Activated CD4-positive, alpha-beta T cell treated with anti-CD3 and anti-CD28 coated beads for 36 hours (primary cell): ENCODE results near the gene GABRA5. TPM values are rescaled to one million over a fixed set of nuclear protein-coding genes. Genes with fewer than 3 reads are reported as not detected.

Experiments used
- ATAC-seq: fragments of 200-7000 bp; cut with Tn5 transposase; one replicate; pipeline ENCODE4 v1.10.0; 2021; ENCODE audit warnings: mild to moderate bottlenecking, moderate library complexity
- CTCF ChIA-PET: fragments of 350-600 bp; sonication (Branson Sonifier 250); formaldehyde crosslinking; loops from one replicate; lab custom pipeline; 2021; ENCODE audit warnings: antibody characterized with exemption; lab: Charles Lee
- POLR2A ChIA-PET: fragments of 350-600 bp; sonication (Branson Sonifier 250); formaldehyde crosslinking; loops from one replicate; lab custom pipeline; 2021; ENCODE audit warnings: antibody characterized with exemption, inconsistent platforms; lab: Charles Lee
- DNase-seq: peaks from one replicate; pipeline ENCODE4 v3.0.0-alpha.2; 2020
- H3K27ac Mint-ChIP-seq: one replicate; pipeline ENCODE4 v1.8.0; 2021; ENCODE audit warnings: mixed read lengths
- H3K27me3 Mint-ChIP-seq: one replicate; pipeline ENCODE4 v1.8.0; 2021; ENCODE audit warnings: mixed read lengths
- H3K36me3 Mint-ChIP-seq: one replicate; pipeline ENCODE4 v1.8.0; 2021; ENCODE audit warnings: low read depth, mixed read lengths
- H3K4me1 Mint-ChIP-seq: one replicate; pipeline ENCODE4 v1.8.0; 2021; ENCODE audit warnings: mixed read lengths
- H3K4me3 Mint-ChIP-seq: one replicate; pipeline ENCODE4 v1.8.0; 2021; ENCODE audit warnings: mild to moderate bottlenecking, moderate library complexity, mixed read lengths
- H3K9me3 Mint-ChIP-seq: one replicate; pipeline ENCODE4 v1.8.0; 2021; ENCODE audit warnings: low read depth, mixed read lengths
- intact Hi-C, 2 experiments: fragments of 100-400 bp; cut with DNase I in 1 of 2; cut with micrococcal nuclease in 1 of 2; formaldehyde crosslinking; loops; one replicate each; pipeline versions ENCODE4 v1.14.2 to v1.15.1; 2022 to 2024; cut with DNase I, micrococcal nuclease
- total RNA-seq, 2 experiments: library from RNA; stranded (reverse); gene quantifications; one replicate each; pipeline ENCODE4 v1.2.3, GENCODE V29; 2021

Gene GABRA5
- total RNA-seq, 2 experiments from 2014 or later = not detected

DNA sequence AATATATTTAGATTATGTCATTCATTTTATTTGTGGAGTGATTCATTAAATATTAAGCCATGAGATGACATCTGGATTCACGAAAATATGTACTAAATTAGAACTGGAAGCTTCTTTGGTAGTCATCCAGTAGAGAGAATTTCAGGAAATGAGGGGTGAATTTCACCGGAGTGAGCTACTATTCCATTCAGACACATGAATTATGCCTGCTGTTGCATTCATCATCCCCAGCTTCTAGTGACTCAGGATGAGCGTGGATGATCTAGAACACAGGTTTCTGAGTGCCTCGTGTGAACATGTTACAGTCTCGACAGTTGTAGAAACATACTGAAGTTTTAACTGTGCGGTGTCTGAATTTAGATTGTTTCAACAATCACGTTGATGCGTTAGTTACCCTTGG is 61.2 kb downstream of the GABRA5 start:
- H3K36me3 Mint-ChIP-seq = no peaks in the 10 kb centered on the region
- CTCF ChIA-PET = no interaction called here

DNA sequence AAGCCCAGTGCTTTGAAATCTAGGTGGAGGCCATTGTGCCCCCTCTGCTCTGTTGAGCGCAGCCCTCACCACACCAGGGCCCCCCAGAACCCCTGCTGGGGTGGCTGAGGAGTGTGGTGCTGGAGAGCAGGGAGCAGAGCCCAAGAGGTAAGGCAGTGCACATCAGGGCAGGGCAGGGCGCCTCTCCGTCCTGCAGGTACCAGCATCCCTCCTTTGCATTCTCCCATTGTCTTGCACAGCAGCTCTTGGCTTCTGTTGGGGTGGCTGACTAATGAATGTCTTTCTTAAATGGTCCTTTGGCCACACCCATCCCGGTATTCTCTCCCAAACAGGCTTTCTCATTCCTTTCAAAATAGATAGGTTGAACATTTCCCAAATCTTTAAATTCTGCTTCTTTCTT is 62.7 kb downstream of the GABRA5 start:
- no peaks in the 10 kb centered on the region for H3K27me3 Mint-ChIP-seq
- ChIA-PET POLR2A (no interaction called here), CTCF (no interaction called here)
- no peaks in the 10 kb centered on the region for H3K4me1 Mint-ChIP-seq
- intact Hi-C loops = no loop called here
- DNase-seq = no peak
- peaks cover 7% of the 10 kb centered on the region for H3K9me3 Mint-ChIP-seq
- H3K4me3 Mint-ChIP-seq = no peak overlapping the region
- H3K27ac Mint-ChIP-seq = no peak overlapping the region
- ATAC-seq = no peak
- H3K36me3 Mint-ChIP-seq = no peaks in the 10 kb centered on the region

More for the DNA sequence above, 61.2 kb downstream of the GABRA5 start:
- no peak overlapping the region for H3K4me3 Mint-ChIP-seq
- no peak overlapping the region for H3K27ac Mint-ChIP-seq
- intact Hi-C loops = no loop called here
- DNase-seq (no peak), ATAC-seq (no peak)
- H3K4me1 Mint-ChIP-seq = no peaks in the 10 kb centered on the region
- peaks cover 7% of the 10 kb centered on the region for H3K9me3 Mint-ChIP-seq
- H3K27me3 Mint-ChIP-seq = no peaks in the 10 kb centered on the region
- POLR2A ChIA-PET = no interaction called here

DNA sequence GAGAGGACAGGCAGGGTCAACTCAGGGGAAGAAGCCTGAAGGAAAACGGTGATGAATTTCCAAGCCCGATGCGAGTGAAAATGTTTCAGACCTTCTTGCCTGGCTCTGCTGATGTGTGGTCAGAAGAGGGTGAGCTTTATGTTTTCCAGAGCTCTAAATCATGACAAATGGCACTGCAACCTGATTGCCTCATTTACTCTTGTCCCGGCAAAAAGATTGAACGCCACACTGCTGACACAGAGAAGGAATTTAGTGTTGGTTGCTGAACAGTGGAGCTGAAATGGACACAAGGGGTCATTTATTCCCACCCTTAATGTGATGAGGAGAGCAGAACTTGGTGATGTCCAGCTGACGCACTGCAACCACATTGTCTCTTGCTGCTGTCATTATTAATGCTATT is 68.0 kb downstream of the GABRA5 start:
- ChIA-PET CTCF (no interaction called here), POLR2A (no interaction called here)
- H3K27ac Mint-ChIP-seq = no peak overlapping the region
- no peaks in the 10 kb centered on the region for H3K36me3 Mint-ChIP-seq
- ATAC-seq = no peak
- intact Hi-C loops = no loop called here
- DNase-seq = no peak
- H3K27me3 Mint-ChIP-seq = no peaks in the 10 kb centered on the region
- no peaks in the 10 kb centered on the region for H3K4me1 Mint-ChIP-seq
- H3K4me3 Mint-ChIP-seq = no peak overlapping the region
- peaks cover 7% of the 10 kb centered on the region for H3K9me3 Mint-ChIP-seq

DNA sequence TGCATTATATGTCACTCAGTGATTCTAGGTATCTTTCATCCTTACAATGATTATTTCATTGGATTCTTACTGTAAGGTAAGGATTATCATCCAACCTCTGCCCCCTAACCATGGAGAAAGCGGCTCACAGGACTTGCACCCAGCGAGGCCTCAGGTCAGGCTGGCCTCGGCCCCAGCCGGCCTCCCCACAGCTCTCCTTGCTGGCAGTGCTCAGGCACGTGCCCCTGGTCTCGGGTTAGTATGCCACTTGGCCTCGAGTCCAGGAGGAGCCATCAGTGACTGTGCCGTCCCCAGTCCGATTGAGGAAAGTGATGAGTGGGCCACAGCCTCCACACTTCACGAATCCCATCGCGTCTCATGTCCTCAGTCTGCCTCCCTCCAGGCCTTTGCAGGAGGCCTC is 68.5 kb downstream of the GABRA5 start:
- H3K4me1 Mint-ChIP-seq = no peaks in the 10 kb centered on the region
- DNase-seq = no peak
- POLR2A ChIA-PET = no interaction called here

DNA sequence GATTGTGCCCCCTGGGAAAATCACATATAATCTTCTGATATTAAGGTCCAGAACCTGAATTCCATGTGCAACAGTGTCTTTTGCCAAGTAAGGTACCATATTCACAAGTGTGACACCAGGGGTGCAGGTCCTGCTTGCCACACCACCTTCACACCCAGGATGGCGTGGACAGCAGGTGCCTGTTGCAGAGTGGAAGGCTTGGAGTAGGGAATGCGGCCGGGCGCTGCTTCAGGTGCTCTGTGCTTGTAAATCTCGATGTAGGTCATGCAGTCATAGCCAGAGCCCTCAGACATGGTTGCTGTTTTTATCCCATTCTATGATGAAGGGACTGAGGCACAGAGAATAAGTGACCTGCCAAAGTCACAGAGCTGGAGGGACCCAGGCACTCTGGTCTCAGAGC is 69.6 kb downstream of the GABRA5 start:
- CTCF ChIA-PET = no interaction called here
- Mint-ChIP-seq H3K36me3 (no peaks in the 10 kb centered on the region), H3K4me1 (no peaks in the 10 kb centered on the region), H3K27ac (no peak overlapping the region), H3K27me3 (no peaks in the 10 kb centered on the region), H3K4me3 (no peak overlapping the region), H3K9me3 (peaks cover 2% of the 10 kb centered on the region)
- ATAC-seq (no peak), DNase-seq (no peak)
- POLR2A ChIA-PET = no interaction called here
- intact Hi-C loops = no loop called here

More for the DNA sequence above, 68.5 kb downstream of the GABRA5 start:
- no peak overlapping the region for H3K4me3 Mint-ChIP-seq
- H3K27me3 Mint-ChIP-seq = no peaks in the 10 kb centered on the region
- no peak overlapping the region for H3K27ac Mint-ChIP-seq
- CTCF ChIA-PET = no interaction called here
- intact Hi-C loops = no loop called here
- peaks cover 5% of the 10 kb centered on the region for H3K9me3 Mint-ChIP-seq
- no peak for ATAC-seq
- no peaks in the 10 kb centered on the region for H3K36me3 Mint-ChIP-seq

DNA sequence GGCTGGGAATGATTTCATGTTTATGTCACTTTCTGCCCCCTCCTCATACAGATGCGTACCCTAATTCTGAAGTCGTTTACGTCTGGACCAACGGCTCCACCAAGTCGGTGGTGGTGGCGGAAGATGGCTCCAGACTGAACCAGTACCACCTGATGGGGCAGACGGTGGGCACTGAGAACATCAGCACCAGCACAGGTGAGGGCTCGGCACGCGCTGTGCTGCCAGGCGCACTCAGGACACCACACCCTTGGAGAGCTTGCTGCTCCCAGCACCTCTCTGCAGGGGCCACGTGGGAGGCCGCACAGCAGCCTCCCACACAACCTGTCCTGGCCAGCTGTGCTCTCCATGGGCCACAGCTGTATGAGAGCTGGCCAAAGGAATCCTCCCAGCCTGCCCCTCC is 70.3 kb downstream of the GABRA5 start:
- Mint-ChIP-seq H3K4me1 (no peaks in the 10 kb centered on the region), H3K4me3 (no peak overlapping the region), H3K9me3 (no peaks in the 10 kb centered on the region), H3K27me3 (no peaks in the 10 kb centered on the region), H3K27ac (no peak overlapping the region), H3K36me3 (no peaks in the 10 kb centered on the region)
- POLR2A ChIA-PET = no interaction called here
- CTCF ChIA-PET = interaction anchor here (0.6 kb wide), 1 partner anchor 430 kb away, joined by 3 read pairs; no protein-coding TSS in a partner anchor
- ATAC-seq (no peak), DNase-seq (no peak)
- intact Hi-C loops = no loop called here

DNA sequence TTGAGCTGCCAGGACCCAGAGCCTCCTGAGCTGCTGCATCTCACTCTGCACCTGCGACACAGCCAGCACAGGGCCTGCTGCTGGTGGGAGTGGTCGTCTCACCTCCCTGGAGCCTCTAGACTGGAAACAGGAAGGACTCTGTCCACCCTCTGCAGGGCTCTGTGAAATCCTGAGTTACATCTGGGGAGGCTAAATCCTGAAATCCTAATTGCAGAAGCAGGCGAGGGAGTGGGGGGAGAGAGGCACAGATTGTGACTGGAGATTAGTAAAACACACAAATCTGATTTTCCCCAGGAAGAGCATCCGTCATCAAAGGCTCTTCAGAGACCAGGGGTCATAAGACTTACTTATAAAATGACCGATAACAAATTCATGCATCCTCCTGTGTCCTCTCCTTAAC is 72.5 kb downstream of the GABRA5 start:
- POLR2A ChIA-PET = no interaction called here
- ATAC-seq = no peak
- Mint-ChIP-seq H3K9me3 (no peaks in the 10 kb centered on the region), H3K27me3 (no peaks in the 10 kb centered on the region), H3K36me3 (no peaks in the 10 kb centered on the region), H3K4me3 (no peak overlapping the region), H3K27ac (no peak overlapping the region), H3K4me1 (no peaks in the 10 kb centered on the region)
- CTCF ChIA-PET = no interaction called here
- intact Hi-C loops = no loop called here
- DNase-seq = no peak

DNA sequence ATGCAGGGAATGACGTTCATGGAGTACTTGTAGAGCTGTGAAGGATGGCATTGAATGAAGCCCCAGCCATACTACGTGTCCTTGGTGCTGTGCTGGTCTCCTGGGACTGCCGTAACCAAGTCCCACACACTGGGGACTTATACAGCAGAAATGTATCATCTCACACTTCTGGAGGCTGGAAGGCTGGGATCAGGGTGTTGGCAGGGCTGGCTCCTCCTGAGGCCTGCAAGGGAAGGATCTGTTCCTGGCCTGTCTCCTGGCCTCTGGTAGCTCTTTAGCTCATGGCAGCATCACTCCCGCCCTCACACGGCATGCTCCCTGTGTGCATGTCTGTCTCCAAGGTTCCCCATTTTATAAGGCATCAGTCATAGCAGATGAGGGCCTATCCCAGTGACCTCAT is 74.6 kb downstream of the GABRA5 start:
- no peak overlapping the region for H3K4me3 Mint-ChIP-seq
- POLR2A ChIA-PET = no interaction called here

DNA sequence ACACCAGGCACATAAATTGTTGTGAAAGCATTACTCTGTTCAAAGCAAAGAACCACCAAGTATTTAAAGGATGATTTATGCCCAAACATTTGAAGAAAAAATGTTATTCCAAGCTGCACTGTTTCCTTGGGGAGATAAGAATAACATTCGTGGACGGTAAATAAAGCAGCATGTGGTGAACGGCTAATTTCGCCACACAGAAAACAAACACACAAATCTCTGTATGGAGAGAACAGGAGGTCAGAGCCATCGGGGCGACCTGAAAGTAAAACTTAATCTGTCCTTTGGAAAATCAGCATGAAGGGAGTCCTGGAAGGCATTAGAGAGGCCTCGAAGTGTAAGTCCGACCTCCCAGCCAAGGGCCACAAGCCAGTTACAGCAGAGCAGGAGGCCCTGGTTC is 77.0 kb downstream of the GABRA5 start:
- no peak overlapping the region for H3K27ac Mint-ChIP-seq
- H3K4me3 Mint-ChIP-seq = no peak overlapping the region
- POLR2A ChIA-PET = no interaction called here
- H3K36me3 Mint-ChIP-seq = no peaks in the 10 kb centered on the region
- no peaks in the 10 kb centered on the region for H3K4me1 Mint-ChIP-seq
- H3K27me3 Mint-ChIP-seq = no peaks in the 10 kb centered on the region
- no peak for ATAC-seq
- no peak for DNase-seq
- intact Hi-C loops = no loop called here
- CTCF ChIA-PET = no interaction called here
- H3K9me3 Mint-ChIP-seq = no peaks in the 10 kb centered on the region

More for the DNA sequence above, 74.6 kb downstream of the GABRA5 start:
- CTCF ChIA-PET = no interaction called here
- DNase-seq (no peak), ATAC-seq (no peak)
- Mint-ChIP-seq H3K9me3 (no peaks in the 10 kb centered on the region), H3K4me1 (no peaks in the 10 kb centered on the region), H3K27ac (no peak overlapping the region), H3K36me3 (no peaks in the 10 kb centered on the region), H3K27me3 (no peaks in the 10 kb centered on the region)
- intact Hi-C loops = no loop called here

DNA sequence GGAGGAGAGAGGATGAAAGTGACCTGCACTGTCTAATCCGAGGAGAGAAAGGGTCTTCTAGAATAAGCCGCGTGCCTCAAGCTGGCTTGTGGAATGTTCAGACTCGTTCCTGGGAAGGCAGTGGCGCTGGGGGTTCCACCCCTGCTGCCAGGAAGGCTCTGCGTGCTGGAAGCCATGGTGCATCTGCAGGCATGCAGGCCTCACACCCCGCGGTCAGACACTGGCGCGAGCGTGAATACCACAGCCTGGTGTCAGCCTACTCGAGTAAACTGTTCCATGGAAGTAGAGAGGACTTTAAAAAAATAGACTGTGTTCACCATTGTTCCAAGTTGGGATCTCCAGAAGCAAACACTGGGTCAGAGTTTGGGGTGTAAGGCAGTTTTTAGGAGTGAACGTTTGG is 78.2 kb downstream of the GABRA5 start:
- H3K4me1 Mint-ChIP-seq = no peaks in the 10 kb centered on the region
- no peak overlapping the region for H3K4me3 Mint-ChIP-seq
- intact Hi-C loops = no loop called here
- ChIA-PET POLR2A (no interaction called here), CTCF (no interaction called here)
- H3K9me3 Mint-ChIP-seq = no peaks in the 10 kb centered on the region
- no peak for ATAC-seq
- no peaks in the 10 kb centered on the region for H3K36me3 Mint-ChIP-seq
- no peaks in the 10 kb centered on the region for H3K27me3 Mint-ChIP-seq
- DNase-seq = no peak
- H3K27ac Mint-ChIP-seq = no peak overlapping the region

DNA sequence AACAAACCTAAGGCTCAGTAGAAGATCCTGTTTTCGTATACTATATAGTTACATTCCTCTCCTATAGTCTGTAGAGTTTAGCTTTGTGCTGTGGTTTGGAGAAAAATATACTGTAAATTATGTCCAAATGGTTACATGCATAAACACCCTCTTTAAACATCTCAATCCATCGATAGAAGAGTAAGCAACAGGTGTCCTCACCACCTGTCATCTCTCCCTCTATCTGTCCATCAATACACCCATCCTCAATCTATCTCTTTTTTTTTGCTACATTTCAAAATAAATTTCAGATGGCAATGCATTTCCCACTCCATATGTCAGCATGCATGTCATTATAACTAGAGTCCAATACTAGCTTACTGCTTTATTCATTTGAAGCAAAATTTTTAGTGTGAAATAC is 83.1 kb downstream of the GABRA5 start:
- ATAC-seq = no peak
- Mint-ChIP-seq H3K4me1 (no peaks in the 10 kb centered on the region), H3K27me3 (no peaks in the 10 kb centered on the region), H3K36me3 (no peaks in the 10 kb centered on the region), H3K27ac (no peak overlapping the region), H3K4me3 (no peak overlapping the region), H3K9me3 (peaks cover 12% of the 10 kb centered on the region)
- ChIA-PET POLR2A (no interaction called here), CTCF (interaction anchor here (1.2 kb wide), 1 partner anchor 59 kb away, joined by 3 read pairs; no protein-coding TSS in a partner anchor)
- intact Hi-C loops = no loop called here
- DNase-seq = no peak

DNA sequence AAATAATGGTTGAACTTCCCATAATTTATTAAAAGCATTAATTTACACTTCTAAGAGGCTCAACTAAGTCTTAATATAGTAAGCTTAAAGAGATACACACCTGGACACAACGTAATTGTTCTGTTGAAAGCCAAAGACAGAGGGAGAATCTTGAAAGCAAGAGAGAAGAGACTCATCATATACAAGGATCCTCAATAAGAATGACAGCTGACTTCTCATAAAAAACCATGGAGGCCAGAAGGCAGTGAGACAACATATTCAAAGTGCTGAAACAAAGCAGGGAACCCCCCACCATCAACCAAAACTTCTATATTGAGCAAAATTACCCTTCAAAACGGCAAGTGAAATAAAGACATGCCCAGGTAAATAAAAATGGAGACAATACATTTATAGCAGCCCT is 87.5 kb downstream of the GABRA5 start:
- POLR2A ChIA-PET = no interaction called here
- no peak for DNase-seq
- Mint-ChIP-seq H3K36me3 (no peaks in the 10 kb centered on the region), H3K4me3 (no peak overlapping the region), H3K9me3 (peaks cover 18% of the 10 kb centered on the region), H3K27ac (no peak overlapping the region), H3K4me1 (no peaks in the 10 kb centered on the region), H3K27me3 (no peaks in the 10 kb centered on the region)
- intact Hi-C loops = no loop called here
- CTCF ChIA-PET = no interaction called here
- ATAC-seq = no peak

DNA sequence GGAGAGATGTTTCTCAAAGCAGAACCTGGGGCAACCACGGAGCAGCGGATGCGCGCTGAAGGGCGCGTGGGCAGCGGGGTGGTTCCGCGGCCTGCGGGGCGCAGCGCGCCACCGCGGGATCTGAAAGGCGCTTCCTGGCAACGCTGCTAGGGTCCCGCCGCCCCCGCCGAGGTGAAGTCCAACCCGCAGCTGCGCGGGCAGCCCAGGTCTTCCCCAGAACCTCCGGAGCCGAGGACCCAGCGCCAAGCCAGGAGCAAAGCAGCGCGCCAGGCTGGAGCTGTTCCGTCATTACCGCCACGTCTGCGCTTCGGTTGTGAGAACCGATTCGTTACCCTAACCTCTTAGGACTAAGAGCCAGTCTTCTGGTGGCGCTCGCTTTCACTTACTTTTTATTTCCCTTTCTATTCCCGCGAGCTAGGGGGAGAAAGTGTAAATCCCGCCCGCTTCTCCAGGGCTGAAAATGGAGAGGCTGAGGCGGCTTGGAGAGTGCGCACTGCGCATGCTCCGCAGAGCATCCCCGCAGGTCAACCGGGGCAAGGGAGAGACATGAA is 100.9 kb downstream of the GABRA5 start:
- intact Hi-C loops = no loop called here
- Mint-ChIP-seq H3K36me3 (no peaks in the 10 kb centered on the region), H3K4me3 (no peak overlapping the region), H3K4me1 (no peaks in the 10 kb centered on the region), H3K9me3 (no peaks in the 10 kb centered on the region), H3K27me3 (peaks cover 16% of the 10 kb centered on the region), H3K27ac (no peak overlapping the region)
- DNase-seq (no peak), ATAC-seq (no peak)
- CTCF ChIA-PET = no interaction called here
- POLR2A ChIA-PET = no interaction called here
